ENCODE data around the gene CCDC82.

DNA sequence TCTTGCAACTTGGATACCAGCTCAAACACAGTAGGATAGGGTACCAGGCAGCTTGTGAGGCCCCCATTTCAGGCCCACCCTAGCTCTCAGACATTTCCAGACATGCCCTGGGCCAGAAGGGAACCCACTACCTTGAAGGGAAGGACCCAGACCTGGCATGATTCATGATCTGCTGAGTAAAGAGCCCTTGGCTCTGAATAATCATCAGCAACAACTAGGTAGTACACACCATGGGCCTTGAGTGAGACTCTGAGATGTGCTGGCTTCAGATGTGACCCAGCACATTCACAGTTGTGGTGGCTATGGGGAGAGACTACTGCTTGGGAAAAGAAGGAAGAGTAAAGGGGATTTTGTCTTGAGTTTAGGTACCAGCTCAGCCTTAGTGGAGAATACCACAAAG, 23.7 kb upstream of the CCDC82 start:
- no peak for TF ChIP-seq FOXM1 (IDR thresholded peaks at IDR 0.05; ENCODE audit: borderline replicate concordance)
- TF ChIP-seq HDGF (IDR thresholded peaks at IDR 0.05; ENCODE audit: borderline replicate concordance): no peak
- TF ChIP-seq ELF4 (IDR thresholded peaks at IDR 0.05): no peak
- TF ChIP-seq BHLHE40 (IDR thresholded peaks at IDR 0.05; ENCODE audit: borderline replicate concordance): no peak
- TF ChIP-seq SUZ12 (IDR thresholded peaks at IDR 0.05): no peak
- TF ChIP-seq FOXA1 (IDR thresholded peaks at IDR 0.05): no peak
- TF ChIP-seq CTBP1 (IDR thresholded peaks at IDR 0.05; ENCODE audit: borderline replicate concordance): no peak
- TF ChIP-seq TARDBP (IDR thresholded peaks at IDR 0.05): no peak

All from HEK293T (cell line).